K562 (cell line): Measurements from ENCODE around the gene TLN1. TPM values are rescaled to one million over a fixed set of nuclear protein-coding genes. Genes with fewer than 3 reads are reported as not detected.

Source experiments
- ATAC-seq: fragments of 200-7000 bp; cut with Tn5 transposase; 3 replicates; pipeline ENCODE4 v1.9.1; 2020; ENCODE audit warnings: moderate library complexity
- BruUV-seq: library from RNA; stranded (reverse); fragments of 400-500 nt; replicated peaks from 2 replicates; lab custom pipeline; 2021; lab: Mats Ljungman, UMichigan
- CTCF ChIA-PET: fragments of 300-600 bp; formaldehyde crosslinking; extraction: SDS; loops from one replicate; lab custom pipeline; 2021; ENCODE audit warnings: low intra/inter-chr PET ratio; lab: Yijun Ruan, JAX
- POLR2A ChIA-PET: fragments of 300-600, 350-650 bp; sonication (Branson Sonifier 250); formaldehyde crosslinking; extraction: SDS; loops from one replicate; lab custom pipeline; 2021; ENCODE audit warnings: antibody characterized with exemption, inconsistent platforms; lab: Yijun Ruan, JAX
- DNase-seq, 4 experiments: peaks; one replicate each; pipeline versions ENCODE4 v3.0.0 to v3.0.0-alpha.2; 2011 to 2018; ENCODE audit warnings: low spot score in 3 of 4, mixed read lengths in 3 of 4; ENCODE audit errors: extremely low read depth in 1 of 4
- FAIRE-seq: peaks from 2 replicates; lab custom pipeline; 2011; peaks lifted over from hg19 to GRCh38; lab: Jason Lieb, UNC
- H2AFZ ChIP-seq: 2 replicates; pipeline ENCODE4 v1.6.0; 2011; ENCODE audit warnings: low read depth, low read length, control low read depth, inconsistent platforms
- H3K27ac ChIP-seq: fragments of 200-600 bp; 3 replicates; pipeline ENCODE4 v1.8.0; 2011; ENCODE audit warnings: low read depth, mild to moderate bottlenecking, control low read depth, inconsistent platforms, low read length, moderate library complexity, mixed read lengths; ENCODE audit errors: extremely low read depth
- H3K27me3 ChIP-seq, 2 experiments: fragments of 300-600 bp in 1 of 2; 2 replicates in 1 of 2; 3 replicates in 1 of 2; pipeline versions ENCODE4 v1.6.0 to v1.8.0; 2011; ENCODE audit warnings: inconsistent platforms in 2 of 2, low read length in 2 of 2, mild to moderate bottlenecking in 1 of 2, mixed read lengths in 1 of 2, moderate library complexity in 1 of 2; ENCODE audit not compliant: control insufficient read depth in 2 of 2, insufficient read depth in 2 of 2
- H3K36me3 ChIP-seq: fragments of 300-600 bp; 3 replicates; pipeline ENCODE4 v1.8.0; 2011; ENCODE audit warnings: mild to moderate bottlenecking, low read length, inconsistent platforms; ENCODE audit not compliant: control insufficient read depth, insufficient read depth
- H3K4me1 ChIP-seq, 2 experiments: fragments of 200-600 bp in 1 of 2; replicated peaks in 1 of 2; 2 replicates in 1 of 2; 3 replicates in 1 of 2; pipeline versions ENCODE4 v1.5.1 to v1.8.0; 2011; ENCODE audit warnings: inconsistent platforms in 2 of 2, low read length in 2 of 2, mild to moderate bottlenecking in 1 of 2, mixed read lengths in 1 of 2, moderate library complexity in 1 of 2; ENCODE audit not compliant: control insufficient read depth in 2 of 2, insufficient read depth in 2 of 2
- H3K4me2 ChIP-seq: 2 replicates; pipeline ENCODE4 v1.6.1; 2011; ENCODE audit warnings: low read length, control low read depth, inconsistent platforms, mixed read lengths; ENCODE audit not compliant: insufficient read depth
- H3K4me3 ChIP-seq: fragments of 200-600 bp; sonication (generic), shearing (Covaris generic); 2 replicates; pipeline ENCODE4 v1.5.1; 2016; ENCODE audit warnings: control low read depth, inconsistent platforms
- H3K79me2 ChIP-seq: fragments of 200-600 bp; 3 replicates; pipeline ENCODE4 v1.8.0; 2011; ENCODE audit warnings: low read length, inconsistent platforms; ENCODE audit not compliant: control insufficient read depth, insufficient read depth
- H3K9ac ChIP-seq, 2 experiments: 2 replicates each; pipeline versions ENCODE4 v1.6.0 to v1.6.1; 2011; ENCODE audit warnings: low read depth in 2 of 2, low read length in 2 of 2, control low read depth in 1 of 2, inconsistent platforms in 1 of 2, mild to moderate bottlenecking in 1 of 2, mixed read lengths in 1 of 2; ENCODE audit not compliant: insufficient read depth in 1 of 2
- H3K9me1 ChIP-seq: one replicate; pipeline ENCODE4 v1.6.0; 2011; ENCODE audit warnings: inconsistent platforms, mild to moderate bottlenecking, low read length, moderate library complexity; ENCODE audit not compliant: control insufficient read depth, insufficient read depth
- H3K9me3 ChIP-seq: replicated peaks from 2 replicates; pipeline ENCODE4 v1.5.1; 2011; ENCODE audit warnings: low read depth, low read length, inconsistent platforms; ENCODE audit not compliant: control insufficient read depth, insufficient read depth
- H4K20me1 ChIP-seq: replicated peaks from 2 replicates; pipeline ENCODE4 v1.6.1; 2011; ENCODE audit warnings: low read length, inconsistent platforms, mixed read lengths; ENCODE audit not compliant: control insufficient read depth, insufficient read depth
- CREB3 ChIP-seq: fragments of 450-650 bp; conservative IDR thresholded peaks from 2 replicates; pipeline ENCODE4 v1.6.1; 2016; ENCODE audit warnings: missing genetic modification characterization, low read depth, mild to moderate bottlenecking, missing compliant biosample characterization, moderate library complexity
- CUX1 ChIP-seq: fragments of 200-800 bp; sonication (Bioruptor generic); IDR thresholded peaks from 2 replicates; pipeline ENCODE4 v1.6.1; 2016; ENCODE audit warnings: missing genetic modification characterization, missing compliant biosample characterization
- HOXB6 ChIP-seq: fragments of 250-450 bp; sonication (Bioruptor Pico); IDR thresholded peaks from 2 replicates; pipeline ENCODE4 v1.5.1; 2022; ENCODE audit warnings: mild to moderate bottlenecking, borderline replicate concordance
- IRF2 ChIP-seq: sonication (generic); formaldehyde crosslinking; IDR thresholded peaks from 2 replicates; pipeline ENCODE4 v1.8.1; 2022; ENCODE audit warnings: mild to moderate bottlenecking, missing genetic modification reagents
- JUN ChIP-seq, 2 experiments: sonication (generic) in 1 of 2; formaldehyde crosslinking in 1 of 2; IDR thresholded peaks; 2 replicates each; pipeline versions ENCODE4 v1.6.1 to v1.8.0; 2012 to 2022; ENCODE audit warnings: borderline replicate concordance in 2 of 2, mild to moderate bottlenecking in 2 of 2, improper control_type of control experiment in 1 of 2, low read depth in 1 of 2, low read length in 1 of 2, missing genetic modification reagents in 1 of 2
- MTF1 ChIP-seq: fragments of 250-450 bp; sonication (Bioruptor Pico); IDR thresholded peaks from 2 replicates; pipeline ENCODE4 v1.9.0; 2021; ENCODE audit warnings: moderate library complexity, mild to moderate bottlenecking, inconsistent platforms, borderline replicate concordance
- STAT5B ChIP-seq: fragments of 250-450 bp; sonication (Bioruptor Pico); IDR thresholded peaks from 2 replicates; pipeline ENCODE4 v1.8.0; 2021; ENCODE audit warnings: mild to moderate bottlenecking, inconsistent platforms
- ZC3H4 ChIP-seq: sonication (generic); formaldehyde crosslinking; IDR thresholded peaks from 2 replicates; pipeline ENCODE4 v1.9.0; 2021; ENCODE audit warnings: missing genetic modification reagents, borderline replicate concordance
- ZNF133 ChIP-seq: fragments of 250-450 bp; sonication (Bioruptor Pico); IDR thresholded peaks from 2 replicates; pipeline ENCODE4 v1.4.0; 2020; ENCODE audit warnings: mild to moderate bottlenecking
- ZNF76 ChIP-seq: fragments of 250-450 bp; sonication (Bioruptor Pico); IDR thresholded peaks from 2 replicates; pipeline ENCODE4 v1.4.0; 2020; ENCODE audit warnings: mild to moderate bottlenecking, moderate library complexity, borderline replicate concordance
- WGBS: fragments of 100-300 bp; shearing (Covaris generic); methylation state at CpG from one replicate; pipeline ENCODE4 v1.1.6; 2016; ENCODE audit warnings: low coverage, mixed read lengths; ENCODE audit not compliant: insufficient coverage; ENCODE audit errors: missing lambda C conversion rate; 5-methylcytosine and 5-hydroxymethylcytosine counted together
- in situ Hi-C: fragments of 300-500 bp; cut with MboI; formaldehyde crosslinking; loops from 4 replicates; pipeline ENCODE4 v1.15.0; 2018; ENCODE audit warnings: inconsistent platforms, mixed read lengths
- intact Hi-C: fragments of 100-400 bp; cut with micrococcal nuclease; formaldehyde crosslinking; loops from 2 replicates; pipeline ENCODE4 v1.14.2; 2022
- polyA plus RNA-seq, 8 experiments: library from polyadenylated mRNA; depleted of rRNA in 4 of 8; stranded (reverse) in 5 of 8; unstranded in 3 of 8; fragments of >200 nt; fragmentation: Nextera tagmentation in 2 of 8; fragmentation: Illumina TruSeq in 1 of 8; extraction: Ambion mirVana in 2 of 8; extraction: Trizol in 1 of 8; gene quantifications; 2 replicates each; pipeline versions ENCODE4 v1.2.1 to v1.2.3, GENCODE V29; 2011 to 2014; ENCODE audit warnings: inconsistent platforms in 1 of 8, missing spikeins in 1 of 8
- total RNA-seq, 7 experiments: library from RNA; depleted of rRNA in 6 of 7; stranded (reverse); fragments of >200 nt in 6 of 7; fragmentation: Illumina TruSeq in 2 of 7; extraction: Trizol in 2 of 7; gene quantifications; 2 replicates each; pipeline versions ENCODE4 v1.2.1 to v1.2.3, GENCODE V29; 2011 to 2021; ENCODE audit warnings: low replicate concordance in 1 of 7
- TF ChIP-seq, protein P1 (sequence below): fragments of 250-450 bp; sonication (Bioruptor Pico); IDR thresholded peaks from 2 replicates; pipeline ENCODE4 v1.4.0; 2020; ENCODE audit warnings: borderline replicate concordance
- TF ChIP-seq, protein P2 (sequence below): fragments of 450-650 bp; conservative IDR thresholded peaks from 2 replicates; pipeline ENCODE4 v1.6.1; 2016; ENCODE audit warnings: missing genetic modification characterization, low read depth, mild to moderate bottlenecking, control low read depth, missing compliant biosample characterization

The TLN1 gene
- total and polyA plus RNA-seq, 9 of the 15 experiments (the other 6 are each of a cell fraction or from before 2014, with no cell fraction given) = 3.6 to 240 (median 54.8) TPM

DNA sequence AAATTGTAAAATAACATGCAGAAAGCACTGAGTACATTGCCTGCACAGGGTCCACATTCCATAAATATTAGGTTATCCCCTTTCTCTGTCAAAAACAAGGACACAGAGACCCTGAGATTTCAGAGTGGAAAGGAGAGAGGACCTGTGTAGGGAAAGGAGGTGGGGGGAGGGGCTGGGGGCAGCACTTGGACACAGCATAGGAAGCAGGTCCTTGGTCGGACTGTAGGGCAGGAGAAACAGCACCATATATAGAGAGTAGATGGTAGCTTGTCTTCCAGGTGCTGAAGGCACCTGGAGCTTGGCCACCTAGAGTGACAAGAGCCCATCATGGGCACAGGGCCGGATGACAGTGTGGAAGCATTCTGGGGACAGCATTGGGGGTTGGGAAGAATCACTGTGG, 44.7 kb downstream of the TLN1 start:
- Histone ChIP-seq H3K9me3 (no peaks in the 10 kb centered on the region), H3K36me3 (peaks cover 7% of the 10 kb centered on the region; the same call in 2 of the 3 replicates), H3K4me2 (no peak overlapping the region), H3K4me3 (no peak overlapping the region), H3K9me1 (no peaks in the 10 kb centered on the region), H3K4me1 (peaks cover 12 to 23% of the 10 kb centered on the region in 2 experiments; a peak in 4 of 5 replicates), H3K9ac (no peak overlapping the region), H2AFZ (no peak overlapping the region), H3K27ac (no peak overlapping the region), H4K20me1 (no peaks in the 10 kb centered on the region), H3K27me3 (no peaks in the 10 kb centered on the region), H3K79me2 (no peaks in the 10 kb centered on the region)
- BruUV-seq = no TSS peak
- in situ Hi-C loops (no loop called here), intact Hi-C loops (no loop called here)
- DNase-seq (peak in 1 of 4 experiments; percentile 27), FAIRE-seq (no peak), ATAC-seq (no peak)
- WGBS = 100% methylated on average over 2 of the region's 2 CpGs
- ChIA-PET POLR2A (no interaction called here), CTCF (no interaction called here)
- TF ChIP-seq ZNF133 (no peak), MTF1 (CRISPR knock-in tag) (no peak), CREB3 (no peak), STAT5B (CRISPR knock-in tag) (no peak), CUX1 (CRISPR knock-in tag) (no peak), HOXB6 (CRISPR knock-in tag) (no peak), ZC3H4 (CRISPR knock-in tag) (no peak), ZNF76 (CRISPR knock-in tag) (no peak), IRF2 (CRISPR knock-in tag) (no peak), JUN (IDR thresholded peaks at IDR 0.05; ENCODE audit: borderline replicate concordance, low read depth, low read length) (no peak), JUN (CRISPR knock-in tag; IDR thresholded peaks at IDR 0.05; ENCODE audit: borderline replicate concordance) (no peak)
- TF ChIP-seq, protein P1, sequence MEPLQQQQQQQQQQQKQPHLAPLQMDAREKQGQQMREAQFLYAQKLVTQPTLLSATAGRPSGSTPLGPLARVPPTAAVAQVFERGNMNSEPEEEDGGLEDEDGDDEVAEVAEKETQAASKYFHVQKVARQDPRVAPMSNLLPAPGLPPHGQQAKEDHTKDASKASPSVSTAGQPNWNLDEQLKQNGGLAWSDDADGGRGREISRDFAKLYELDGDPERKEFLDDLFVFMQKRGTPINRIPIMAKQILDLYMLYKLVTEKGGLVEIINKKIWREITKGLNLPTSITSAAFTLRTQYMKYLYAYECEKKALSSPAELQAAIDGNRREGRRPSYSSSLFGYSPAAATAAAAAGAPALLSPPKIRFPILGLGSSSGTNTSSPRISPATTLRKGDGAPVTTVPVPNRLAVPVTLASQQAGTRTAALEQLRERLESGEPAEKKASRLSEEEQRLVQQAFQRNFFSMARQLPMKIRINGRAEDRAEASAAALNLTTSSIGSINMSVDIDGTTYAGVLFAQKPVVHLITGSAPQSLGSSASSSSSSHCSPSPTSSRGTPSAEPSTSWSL (CRISPR knock-in tag) = no peak
- TF ChIP-seq, protein P2, sequence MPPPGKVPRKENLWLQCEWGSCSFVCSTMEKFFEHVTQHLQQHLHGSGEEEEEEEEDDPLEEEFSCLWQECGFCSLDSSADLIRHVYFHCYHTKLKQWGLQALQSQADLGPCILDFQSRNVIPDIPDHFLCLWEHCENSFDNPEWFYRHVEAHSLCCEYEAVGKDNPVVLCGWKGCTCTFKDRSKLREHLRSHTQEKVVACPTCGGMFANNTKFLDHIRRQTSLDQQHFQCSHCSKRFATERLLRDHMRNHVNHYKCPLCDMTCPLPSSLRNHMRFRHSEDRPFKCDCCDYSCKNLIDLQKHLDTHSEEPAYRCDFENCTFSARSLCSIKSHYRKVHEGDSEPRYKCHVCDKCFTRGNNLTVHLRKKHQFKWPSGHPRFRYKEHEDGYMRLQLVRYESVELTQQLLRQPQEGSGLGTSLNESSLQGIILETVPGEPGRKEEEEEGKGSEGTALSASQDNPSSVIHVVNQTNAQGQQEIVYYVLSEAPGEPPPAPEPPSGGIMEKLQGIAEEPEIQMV (tag) = no peak
